Astrocyte (in vitro differentiated cells and primary cell): ENCODE results near the gene FAT3. TPM values are rescaled to one million over a fixed set of nuclear protein-coding genes. Genes with fewer than 3 reads are reported as not detected.

Experiments
- DNase-seq: peaks from one replicate; pipeline ENCODE4 v3.0.0-alpha.2; 2010; ENCODE audit warnings: low read depth
- FAIRE-seq: peaks from 2 replicates; lab custom pipeline; 2011; peaks lifted over from hg19 to GRCh38; lab: Jason Lieb, UNC
- H2AFZ ChIP-seq: 2 replicates; pipeline ENCODE4 v1.6.0; 2012; ENCODE audit warnings: low read depth, low read length, inconsistent platforms
- H3K27ac ChIP-seq: 2 replicates; pipeline ENCODE4 v1.5.1; 2011; ENCODE audit warnings: low read depth, low read length, inconsistent platforms
- H3K27me3 ChIP-seq: 2 replicates; pipeline ENCODE4 v1.6.0; 2011; ENCODE audit warnings: low read length, inconsistent platforms; ENCODE audit not compliant: insufficient read depth
- H3K36me3 ChIP-seq: 2 replicates; pipeline ENCODE4 v1.5.1; 2011; ENCODE audit warnings: low read length, inconsistent platforms; ENCODE audit not compliant: insufficient read depth
- H3K4me1 ChIP-seq: 2 replicates; pipeline ENCODE4 v1.5.1; 2011; ENCODE audit warnings: low read length, inconsistent platforms; ENCODE audit not compliant: insufficient read depth
- H3K4me2 ChIP-seq: 2 replicates; pipeline ENCODE4 v1.6.0; 2012; ENCODE audit warnings: low read length, inconsistent platforms
- H3K4me3 ChIP-seq: 2 replicates; pipeline ENCODE4 v1.5.1; 2011; ENCODE audit warnings: low read depth, mild to moderate bottlenecking, low read length, inconsistent platforms; ENCODE audit not compliant: insufficient read depth
- H3K79me2 ChIP-seq: 2 replicates; pipeline ENCODE4 v1.6.0; 2012; ENCODE audit warnings: mild to moderate bottlenecking, low read length, inconsistent platforms; ENCODE audit not compliant: insufficient read depth
- H3K9ac ChIP-seq: 2 replicates; pipeline ENCODE4 v1.6.0; 2012; ENCODE audit warnings: mild to moderate bottlenecking, low read length, inconsistent platforms
- H3K9me3 ChIP-seq: 2 replicates; pipeline ENCODE4 v1.5.1; 2012; ENCODE audit warnings: low read depth, mild to moderate bottlenecking, low read length, inconsistent platforms; ENCODE audit not compliant: insufficient read depth
- H4K20me1 ChIP-seq: 2 replicates; pipeline ENCODE4 v1.6.0; 2012; ENCODE audit warnings: low read length, inconsistent platforms; ENCODE audit not compliant: insufficient read depth
- H3K27ac Mint-ChIP-seq: one replicate; pipeline ENCODE4 v1.8.0; 2021; ENCODE audit warnings: mild to moderate bottlenecking, mixed read lengths; ENCODE audit not compliant: unreplicated experiment
- H3K27me3 Mint-ChIP-seq: one replicate; pipeline ENCODE4 v1.8.0; 2021; ENCODE audit warnings: low read depth, mixed read lengths; ENCODE audit not compliant: unreplicated experiment
- H3K36me3 Mint-ChIP-seq: one replicate; pipeline ENCODE4 v1.8.0; 2021; ENCODE audit warnings: low read depth, mixed read lengths; ENCODE audit not compliant: unreplicated experiment
- H3K4me1 Mint-ChIP-seq: one replicate; pipeline ENCODE4 v1.8.0; 2021; ENCODE audit warnings: low read depth, mixed read lengths; ENCODE audit not compliant: unreplicated experiment
- H3K4me3 Mint-ChIP-seq: one replicate; pipeline ENCODE4 v1.8.0; 2021; ENCODE audit warnings: mild to moderate bottlenecking, moderate library complexity, mixed read lengths; ENCODE audit not compliant: unreplicated experiment
- H3K9me3 Mint-ChIP-seq: one replicate; pipeline ENCODE4 v1.8.0; 2021; ENCODE audit warnings: mild to moderate bottlenecking, mixed read lengths; ENCODE audit not compliant: unreplicated experiment
- EZH2 ChIP-seq: IDR thresholded peaks from 2 replicates; pipeline ENCODE4 v1.6.1; 2012; ENCODE audit warnings: mild to moderate bottlenecking, low read length, inconsistent platforms; ENCODE audit not compliant: insufficient read depth
- total RNA-seq: library from RNA; stranded (reverse); gene quantifications from 2 replicates; pipeline ENCODE4 v1.2.1, GENCODE V29; 2021
- TF ChIP-seq, protein P1 (sequence below): IDR thresholded peaks from 2 replicates; pipeline ENCODE4 v1.5.1; 2011; ENCODE audit warnings: low read depth, mild to moderate bottlenecking, inconsistent platforms, low read length, moderate library complexity; ENCODE audit not compliant: insufficient read depth

FAT3 gene
- total RNA-seq, 1 donor from 2014 or later = 37.0 TPM

DNA sequence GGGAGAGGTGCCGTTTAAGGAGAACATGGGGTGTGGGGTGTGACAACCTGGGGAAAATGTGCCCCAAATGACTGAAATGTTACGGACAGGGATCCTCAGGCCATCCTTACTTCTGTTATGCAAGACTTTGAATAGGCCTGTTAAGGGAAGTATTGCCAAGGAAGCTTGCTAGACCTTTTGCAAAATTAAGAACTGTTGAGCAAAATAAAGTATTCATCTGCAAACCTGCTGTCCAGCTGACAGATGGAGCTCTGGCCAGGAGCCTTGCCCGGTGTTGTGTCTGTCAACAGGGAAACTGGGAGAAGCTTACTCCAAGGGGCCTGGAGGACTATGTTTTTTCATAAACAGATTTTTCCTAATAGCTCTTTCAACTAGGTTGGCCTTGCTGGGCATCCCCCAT is 48.0 kb downstream of the FAT3 start:
- Mint-ChIP-seq H3K9me3 (no peaks in the 10 kb centered on the region), H3K36me3 (no peaks in the 10 kb centered on the region), H3K27ac (no peak overlapping the region), H3K4me1 (peaks cover 42% of the 10 kb centered on the region), H3K27me3 (no peaks in the 10 kb centered on the region), H3K4me3 (no peak overlapping the region)
- Histone ChIP-seq H3K9ac (no peak overlapping the region), H3K27me3 (no peaks in the 10 kb centered on the region), H3K9me3 (no peaks in the 10 kb centered on the region), H3K4me1 (peaks cover 26% of the 10 kb centered on the region), H3K4me2 (no peak overlapping the region), H4K20me1 (no peaks in the 10 kb centered on the region), H3K79me2 (no peaks in the 10 kb centered on the region), H3K4me3 (no peak overlapping the region), H3K36me3 (no peaks in the 10 kb centered on the region), H2AFZ (no peak overlapping the region), H3K27ac (no peak overlapping the region)
- no peak for TF ChIP-seq EZH2
- TF ChIP-seq, protein P1, sequence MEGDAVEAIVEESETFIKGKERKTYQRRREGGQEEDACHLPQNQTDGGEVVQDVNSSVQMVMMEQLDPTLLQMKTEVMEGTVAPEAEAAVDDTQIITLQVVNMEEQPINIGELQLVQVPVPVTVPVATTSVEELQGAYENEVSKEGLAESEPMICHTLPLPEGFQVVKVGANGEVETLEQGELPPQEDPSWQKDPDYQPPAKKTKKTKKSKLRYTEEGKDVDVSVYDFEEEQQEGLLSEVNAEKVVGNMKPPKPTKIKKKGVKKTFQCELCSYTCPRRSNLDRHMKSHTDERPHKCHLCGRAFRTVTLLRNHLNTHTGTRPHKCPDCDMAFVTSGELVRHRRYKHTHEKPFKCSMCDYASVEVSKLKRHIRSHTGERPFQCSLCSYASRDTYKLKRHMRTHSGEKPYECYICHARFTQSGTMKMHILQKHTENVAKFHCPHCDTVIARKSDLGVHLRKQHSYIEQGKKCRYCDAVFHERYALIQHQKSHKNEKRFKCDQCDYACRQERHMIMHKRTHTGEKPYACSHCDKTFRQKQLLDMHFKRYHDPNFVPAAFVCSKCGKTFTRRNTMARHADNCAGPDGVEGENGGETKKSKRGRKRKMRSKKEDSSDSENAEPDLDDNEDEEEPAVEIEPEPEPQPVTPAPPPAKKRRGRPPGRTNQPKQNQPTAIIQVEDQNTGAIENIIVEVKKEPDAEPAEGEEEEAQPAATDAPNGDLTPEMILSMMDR = no peak
- FAIRE-seq (no peak), DNase-seq (no peak)
